PC-9 (cell line): ENCODE results near the gene CACNA1H.

Source experiments
- EZH2 ChIP-seq: fragments of 200-600 bp; sonication (generic); IDR thresholded peaks from 2 replicates; pipeline ENCODE4 v1.8.0; 2017; ENCODE audit warnings: antibody characterized with exemption, low read depth
- TF ChIP-seq, protein P1 (sequence below): fragments of 200-600 bp; sonication (generic); conservative IDR thresholded peaks from 2 replicates; pipeline ENCODE4 v1.6.1; 2017; ENCODE audit warnings: mixed run types, antibody characterized with exemption, mild to moderate bottlenecking, moderate library complexity

DNA sequence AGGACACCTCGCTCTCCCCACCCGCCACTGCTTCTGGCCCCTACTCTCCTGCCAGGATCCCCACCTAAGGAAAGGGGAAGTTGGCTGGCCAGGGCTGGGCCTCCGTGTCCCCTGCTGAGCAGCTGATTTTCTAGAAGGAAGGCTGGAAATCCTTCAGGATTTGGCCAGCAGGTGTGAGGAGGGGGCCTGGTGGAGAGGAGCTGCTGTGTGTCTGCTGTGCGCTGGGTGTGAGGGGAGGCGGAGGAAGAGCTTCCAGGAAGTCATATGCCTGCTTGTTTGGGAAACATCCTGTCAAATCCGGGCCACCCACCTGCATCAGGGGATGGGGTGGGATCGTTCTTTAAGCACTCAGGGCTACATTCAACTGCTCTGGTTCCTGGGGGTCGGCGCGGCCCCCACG lies 43.6 kb downstream of the CACNA1H start:
- TF ChIP-seq, protein P1, sequence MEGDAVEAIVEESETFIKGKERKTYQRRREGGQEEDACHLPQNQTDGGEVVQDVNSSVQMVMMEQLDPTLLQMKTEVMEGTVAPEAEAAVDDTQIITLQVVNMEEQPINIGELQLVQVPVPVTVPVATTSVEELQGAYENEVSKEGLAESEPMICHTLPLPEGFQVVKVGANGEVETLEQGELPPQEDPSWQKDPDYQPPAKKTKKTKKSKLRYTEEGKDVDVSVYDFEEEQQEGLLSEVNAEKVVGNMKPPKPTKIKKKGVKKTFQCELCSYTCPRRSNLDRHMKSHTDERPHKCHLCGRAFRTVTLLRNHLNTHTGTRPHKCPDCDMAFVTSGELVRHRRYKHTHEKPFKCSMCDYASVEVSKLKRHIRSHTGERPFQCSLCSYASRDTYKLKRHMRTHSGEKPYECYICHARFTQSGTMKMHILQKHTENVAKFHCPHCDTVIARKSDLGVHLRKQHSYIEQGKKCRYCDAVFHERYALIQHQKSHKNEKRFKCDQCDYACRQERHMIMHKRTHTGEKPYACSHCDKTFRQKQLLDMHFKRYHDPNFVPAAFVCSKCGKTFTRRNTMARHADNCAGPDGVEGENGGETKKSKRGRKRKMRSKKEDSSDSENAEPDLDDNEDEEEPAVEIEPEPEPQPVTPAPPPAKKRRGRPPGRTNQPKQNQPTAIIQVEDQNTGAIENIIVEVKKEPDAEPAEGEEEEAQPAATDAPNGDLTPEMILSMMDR: no peak
- TF ChIP-seq EZH2: no peak
